HG02763 (cell line): Measurements from ENCODE around the gene CNBP.

ENCODE experiments used
- ATAC-seq: cut with Tn5 transposase; IDR thresholded peaks from one replicate; pipeline ENCODE4 v1.9.1; 2021; ENCODE audit warnings: mild to moderate bottlenecking, moderate library complexity; ENCODE audit not compliant: unreplicated experiment

CNBP gene

GRCh38 chr3:129132097-129132866, 51.4 kb downstream of the CNBP start:
- ATAC-seq: no peak

- ATAC-seq: no peak
Measured at GRCh38 chr3:129131465-129132088, 52.1 kb downstream of the CNBP start.

GRCh38 chr3:129130291-129130813, 53.3 kb downstream of the CNBP start:
- ATAC-seq: no peak

DNA sequence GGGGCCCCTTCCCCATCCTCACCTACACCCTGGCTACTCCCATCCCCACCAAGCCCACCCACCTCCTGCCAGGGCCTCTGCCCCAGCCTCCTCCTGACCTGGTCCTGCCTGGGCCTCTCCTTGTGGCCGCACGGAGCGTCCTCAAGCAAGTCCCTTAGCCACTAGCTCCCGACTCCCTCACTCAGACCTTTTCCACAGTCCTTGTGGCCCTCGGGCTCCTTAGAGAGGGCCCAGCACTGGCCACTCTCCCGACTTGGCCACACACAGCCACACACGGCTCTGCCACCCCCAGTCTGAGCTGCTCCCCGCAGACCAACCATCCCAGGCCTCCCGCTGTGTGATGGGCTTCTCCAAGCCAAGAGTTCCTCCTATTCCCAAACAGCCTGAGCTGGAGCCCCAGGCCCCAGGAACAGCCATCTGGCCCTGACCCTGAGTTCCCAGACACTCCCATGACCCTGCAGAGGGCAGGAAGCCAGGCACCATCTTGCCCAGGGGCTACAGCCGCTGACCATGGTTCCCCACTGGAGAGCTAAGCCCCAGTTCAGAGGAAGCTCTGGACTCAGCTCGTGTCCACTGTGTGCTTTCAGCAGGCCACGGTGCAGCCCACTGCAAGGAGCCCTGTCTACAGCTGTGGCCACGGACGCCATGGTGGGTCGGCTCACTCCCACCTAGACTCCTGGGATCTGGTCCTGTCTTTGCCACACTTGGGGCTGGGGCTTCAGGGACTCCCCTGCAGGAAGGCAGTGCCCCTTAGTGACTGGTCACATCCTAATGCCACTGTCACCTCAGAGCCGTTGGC, 55.1 kb downstream of the CNBP start:
- ATAC-seq: no peak

- ATAC-seq: no peak
Measured at GRCh38 chr3:129126726-129127280, 56.9 kb downstream of the CNBP start.

DNA sequence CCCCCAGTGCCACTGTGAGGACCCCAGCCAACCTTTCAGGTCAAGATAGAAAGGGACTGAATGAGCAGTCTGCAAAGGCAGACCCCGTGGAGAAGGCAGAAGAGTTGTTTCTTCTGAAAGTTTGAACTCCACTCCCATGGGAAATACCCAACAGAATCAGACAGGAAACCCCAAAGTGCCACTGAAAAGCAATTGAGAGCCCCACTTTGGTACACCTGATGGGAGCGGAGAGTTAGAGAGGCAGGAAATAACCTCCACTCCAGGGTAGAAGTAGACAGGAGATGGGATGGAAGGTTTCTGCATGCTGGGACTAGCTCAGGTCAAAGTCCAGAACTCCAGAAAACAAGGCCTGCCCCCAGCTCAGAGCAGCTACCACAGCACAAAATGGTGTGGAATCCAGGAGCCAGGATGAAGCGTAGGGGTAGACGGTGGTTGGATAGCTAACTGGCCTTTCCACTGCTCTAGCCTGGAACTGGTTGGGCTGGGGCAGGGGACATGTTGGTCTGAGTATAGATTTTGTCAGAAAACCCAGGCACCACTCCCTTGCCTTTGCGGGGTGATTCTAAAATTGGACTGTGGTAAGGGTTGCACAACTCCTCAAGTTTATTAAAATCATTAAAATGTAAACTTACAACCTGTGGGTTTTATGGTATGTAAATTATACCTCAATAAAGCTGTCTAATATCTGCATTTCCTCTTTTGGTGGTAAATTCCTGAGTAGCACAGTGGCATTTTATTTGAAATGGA, 60.2 kb downstream of the CNBP start:
- no peak for ATAC-seq

GRCh38 chr3:129122412-129123011, 61.2 kb downstream of the CNBP start:
- ATAC-seq: no peak

DNA sequence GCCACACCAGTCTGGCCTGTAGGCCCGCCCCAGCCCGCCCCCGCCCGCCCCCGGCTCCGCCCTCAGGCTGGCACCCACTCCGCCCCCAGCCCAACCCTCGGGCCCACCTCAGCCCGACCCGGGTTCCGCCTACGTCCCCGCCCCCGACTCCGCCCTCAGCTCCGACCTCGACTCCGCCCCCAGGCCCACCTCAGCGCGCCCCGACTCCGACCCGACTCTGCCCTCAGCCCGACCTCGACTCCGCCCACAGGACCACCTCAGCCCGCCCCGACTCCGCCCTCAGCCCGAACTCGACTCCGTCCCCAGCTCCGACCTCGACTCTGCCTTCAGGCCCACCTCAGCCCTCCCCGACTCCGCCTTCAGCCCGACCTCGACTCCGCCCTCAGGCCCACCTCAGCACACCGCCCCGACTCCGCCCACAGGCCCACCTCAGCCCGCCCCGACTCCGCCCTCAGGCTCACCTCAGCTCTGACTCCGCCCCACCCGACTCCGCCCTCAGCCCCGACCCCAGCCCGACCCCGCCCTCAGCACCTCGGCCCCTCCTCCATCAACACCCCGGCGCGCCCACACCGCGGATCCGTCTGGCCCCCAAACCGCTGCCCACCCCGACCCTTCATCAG, 61.8 kb downstream of the CNBP start, which contains the start of gene RAB43:
TSS of gene RAB43 (minus strand) at position 13 of the 620 bp plus-strand sequence. CDS start 315 bp downstream, outside the sequence.
- peak; percentile 38 for ATAC-seq

- no peak for ATAC-seq
Measured at GRCh38 chr3:129121016-129121791, 62.5 kb downstream of the CNBP start.

GRCh38 chr3:129120254-129121004, 63.3 kb downstream of the CNBP start:
- ATAC-seq: peak; percentile 59

DNA sequence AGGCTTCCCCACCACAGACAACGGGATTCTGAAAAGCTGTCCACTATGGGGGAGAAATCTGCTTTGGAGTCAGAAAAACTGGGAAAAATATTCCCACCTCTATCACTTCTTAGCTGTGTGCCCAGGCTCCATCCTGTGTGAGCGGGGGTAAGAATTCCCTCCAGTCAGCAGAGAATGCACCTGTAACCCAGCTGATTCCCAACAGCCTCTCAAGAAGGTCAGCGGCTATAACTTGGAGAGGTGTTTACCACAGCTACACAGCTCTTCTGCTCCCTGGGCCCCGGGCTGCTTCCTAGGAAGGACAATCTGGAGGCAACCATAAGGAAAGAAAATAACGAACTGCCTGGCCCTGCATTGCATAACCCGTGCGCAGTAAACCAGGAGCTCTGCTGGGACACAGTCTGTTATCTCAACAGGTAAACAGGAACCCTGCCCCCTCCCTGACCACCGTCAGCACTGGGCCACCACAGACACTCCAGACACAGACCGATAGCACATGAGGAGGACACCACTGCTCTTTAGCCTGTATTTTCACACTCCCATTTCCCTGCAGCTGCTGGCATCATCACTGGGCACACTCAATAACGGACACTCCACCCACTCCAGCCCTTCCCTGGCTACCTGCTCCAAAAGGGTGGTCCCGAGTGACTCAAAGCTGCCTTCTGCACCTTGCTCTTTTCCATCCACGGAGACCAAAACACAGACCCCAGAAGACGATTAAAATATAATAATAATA, 64.2 kb downstream of the CNBP start:
- ATAC-seq: no peak

DNA sequence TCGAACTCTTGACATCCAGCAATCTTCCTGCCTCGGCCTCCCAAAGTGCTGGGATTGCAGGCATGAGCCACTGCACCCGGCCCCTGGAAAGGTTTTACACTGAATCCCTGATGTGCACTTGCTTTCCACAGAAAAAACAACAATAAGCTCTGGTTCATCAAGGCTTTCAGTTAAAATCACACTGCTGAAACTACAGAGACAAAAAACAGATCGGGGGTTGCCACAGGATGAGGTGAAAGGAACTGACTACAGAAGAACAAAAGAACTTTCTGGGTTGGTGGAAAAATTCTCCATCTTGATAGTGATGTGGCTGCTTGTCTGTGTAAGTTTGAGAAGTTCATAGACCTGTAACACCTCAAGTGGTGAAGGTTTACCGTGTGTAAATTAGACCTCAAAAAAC, 65.0 kb downstream of the CNBP start:
- no peak for ATAC-seq
